Ramos (cell line): ENCODE measurements around the gene SLC25A21.

Experiments used
- in situ Hi-C: fragments of 300-500 bp; cut with MboI; formaldehyde crosslinking; loops from one replicate; pipeline ENCODE4 v1.14.3; 2022; ENCODE audit warnings: low sequenced_read_pairs; ENCODE audit not compliant: unreplicated experiment

The SLC25A21 gene

GRCh38 chr14:36951380-36951911, 221.0 kb downstream of the SLC25A21 start:
- in situ Hi-C loops: no loop called here

GRCh38 chr14:36950812-36951211, 221.6 kb downstream of the SLC25A21 start:
- in situ Hi-C loops: no loop called here

DNA sequence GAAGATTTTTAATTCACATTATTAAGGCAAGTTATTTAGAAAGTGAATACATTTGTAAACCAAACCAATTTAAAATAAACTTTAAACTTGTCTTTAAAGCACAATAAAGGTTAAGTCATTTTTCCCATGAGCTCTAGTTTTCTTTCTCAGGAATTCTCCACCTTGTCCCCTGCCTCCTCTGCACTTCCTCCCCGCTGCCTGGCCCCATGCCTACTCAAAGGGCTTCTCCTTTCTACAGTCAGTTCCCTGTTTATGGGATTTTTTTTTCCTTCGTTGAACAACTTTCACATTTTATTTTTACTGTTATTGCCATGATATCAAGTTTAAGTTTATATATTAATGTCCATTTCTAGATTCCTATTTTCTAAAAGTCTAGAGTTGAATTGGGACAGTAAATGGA, 223.0 kb downstream of the SLC25A21 start:
- in situ Hi-C loops: no loop called here

- in situ Hi-C loops: no loop called here
Observed at GRCh38 chr14:36948157-36948859, 224.1 kb downstream of the SLC25A21 start.

GRCh38 chr14:36947362-36947761, 225.0 kb downstream of the SLC25A21 start:
- in situ Hi-C loops: no loop called here

- in situ Hi-C loops: no loop called here
Observed at GRCh38 chr14:36946872-36947271, 225.5 kb downstream of the SLC25A21 start.

DNA sequence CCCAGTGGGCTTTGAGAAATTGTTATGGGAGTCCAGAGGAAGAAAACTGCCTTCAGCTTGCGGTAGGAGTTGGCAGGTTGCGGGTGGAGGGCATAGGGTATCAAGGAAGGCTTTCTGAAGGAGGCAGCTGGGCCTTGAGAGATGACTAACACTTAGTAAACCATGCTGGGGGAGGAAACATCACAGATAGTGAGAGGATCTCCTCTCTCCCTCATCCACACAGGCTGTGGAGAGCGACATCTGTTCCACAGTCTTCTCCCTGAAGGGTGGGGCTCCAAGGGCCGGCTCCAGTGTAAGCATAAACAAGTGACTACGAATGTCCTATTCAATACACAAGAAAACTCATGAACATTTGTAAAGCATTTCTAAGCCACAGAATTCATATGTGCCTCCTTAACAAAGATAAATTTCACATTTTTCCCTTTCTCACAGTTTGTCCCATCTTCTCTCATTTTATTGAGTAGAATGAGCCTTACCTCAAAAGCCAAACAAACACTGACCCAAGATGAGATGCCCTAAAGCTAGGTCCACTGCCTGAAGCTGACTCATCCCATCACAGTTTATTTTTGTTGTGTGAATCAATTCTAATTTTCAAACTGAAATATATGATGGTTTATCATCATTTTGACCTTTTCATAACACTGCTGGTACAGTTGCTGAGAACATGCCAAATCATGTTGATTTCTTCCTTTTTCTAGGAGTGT, 227.9 kb downstream of the SLC25A21 start:
- in situ Hi-C loops: no loop called here

GRCh38 chr14:36942522-36943245, 229.7 kb downstream of the SLC25A21 start:
- in situ Hi-C loops: no loop called here

- in situ Hi-C loops: no loop called here
Observed at GRCh38 chr14:36941783-36942521, 230.5 kb downstream of the SLC25A21 start.

- in situ Hi-C loops: no loop called here
Observed at GRCh38 chr14:36940476-36940875, 231.9 kb downstream of the SLC25A21 start.

- in situ Hi-C loops: no loop called here
Observed at GRCh38 chr14:36939265-36939664, 233.1 kb downstream of the SLC25A21 start.

DNA sequence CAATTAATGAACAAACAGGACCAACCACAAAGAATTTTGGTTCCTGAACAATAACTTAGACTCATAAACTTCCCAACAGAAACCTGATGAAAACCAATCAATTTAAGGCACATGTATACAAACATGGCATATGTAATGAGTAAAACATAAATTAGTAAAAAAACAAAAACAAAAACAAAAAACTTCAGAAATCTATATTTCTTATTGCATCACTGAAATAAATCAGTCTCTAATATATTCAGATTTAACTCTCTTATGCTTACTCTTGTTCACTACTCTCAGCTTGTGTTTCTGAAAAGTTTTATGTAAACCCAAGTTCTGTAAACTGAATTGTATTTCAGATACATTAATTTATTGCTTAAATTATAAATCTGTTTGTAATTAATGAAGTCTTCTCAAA, 233.7 kb downstream of the SLC25A21 start:
- in situ Hi-C loops: no loop called here

DNA sequence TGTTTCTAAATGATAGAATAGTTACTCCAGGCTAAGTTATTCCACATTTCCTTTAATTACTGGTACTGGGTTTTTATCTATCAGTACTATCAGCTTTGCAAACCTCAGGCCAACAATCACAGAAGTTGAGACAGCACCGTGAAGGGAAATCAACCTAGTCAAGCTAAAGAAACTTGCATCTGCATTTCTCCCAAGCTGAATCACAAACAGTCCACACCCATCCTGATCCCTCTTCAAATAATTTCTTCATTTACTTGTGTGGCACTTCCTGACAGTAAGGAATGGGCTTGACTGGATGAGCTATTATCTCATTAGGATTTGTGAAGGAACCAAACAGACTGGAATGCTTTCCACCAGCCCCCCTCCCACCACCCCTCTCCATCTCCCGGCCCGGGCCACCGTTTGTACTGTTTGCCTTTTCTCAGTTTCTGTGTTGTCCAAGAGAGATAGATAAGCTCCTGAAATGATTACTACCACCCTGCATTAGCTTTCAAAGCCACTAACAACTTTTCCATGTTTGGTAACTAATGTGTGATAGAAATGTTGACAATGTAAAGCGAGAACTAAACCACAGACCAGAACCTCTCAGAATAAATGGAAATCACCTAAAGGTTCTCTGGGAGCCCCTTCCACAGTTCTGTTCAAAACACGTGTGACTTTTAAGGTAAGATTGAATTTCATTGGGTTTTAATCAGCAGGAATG, 236.3 kb downstream of the SLC25A21 start:
- in situ Hi-C loops: no loop called here

DNA sequence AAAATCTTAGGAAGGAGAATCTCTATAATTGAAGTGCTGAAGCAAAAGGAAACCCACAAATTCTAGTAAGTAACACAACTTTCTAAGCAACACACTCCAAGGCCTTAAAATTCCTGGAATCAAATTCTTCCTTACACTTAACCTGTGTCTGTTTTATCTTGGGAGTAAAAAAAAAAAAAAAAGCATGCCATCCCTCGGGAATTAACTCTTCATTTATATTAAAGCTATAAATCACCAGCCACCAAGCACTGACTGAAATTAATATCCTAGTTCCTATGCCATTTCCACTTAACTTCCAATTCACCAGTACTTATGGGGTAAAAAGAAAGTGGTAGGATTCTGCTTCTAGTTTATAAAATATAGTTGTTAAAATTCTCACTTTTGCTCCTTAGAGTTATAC, 238.1 kb downstream of the SLC25A21 start:
- in situ Hi-C loops: no loop called here

DNA sequence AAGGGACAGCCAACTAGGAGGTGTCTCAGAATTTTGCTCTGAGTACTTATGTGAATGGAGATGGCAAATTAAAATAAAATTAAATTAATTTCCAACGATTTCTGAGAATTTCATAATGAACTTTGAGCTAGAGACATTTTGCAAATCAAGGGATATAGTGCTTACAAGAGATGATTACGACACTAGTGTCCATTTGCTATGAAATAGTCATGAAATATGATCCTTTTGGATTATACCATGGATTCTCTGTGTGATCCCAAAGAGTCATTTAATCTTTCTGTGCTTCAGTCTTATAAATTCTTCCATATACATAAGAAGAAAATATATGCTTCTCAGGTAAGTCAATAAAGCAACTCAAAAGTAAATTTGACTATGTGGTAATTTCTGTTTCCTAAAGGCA, 240.6 kb downstream of the SLC25A21 start:
- in situ Hi-C loops: no loop called here

GRCh38 chr14:36928432-36928831, 244.0 kb downstream of the SLC25A21 start:
- in situ Hi-C loops: no loop called here

GRCh38 chr14:36925094-36925493, 247.3 kb downstream of the SLC25A21 start:
- in situ Hi-C loops: no loop called here

GRCh38 chr14:36916668-36917067, 255.7 kb downstream of the SLC25A21 start:
- in situ Hi-C loops: no loop called here

DNA sequence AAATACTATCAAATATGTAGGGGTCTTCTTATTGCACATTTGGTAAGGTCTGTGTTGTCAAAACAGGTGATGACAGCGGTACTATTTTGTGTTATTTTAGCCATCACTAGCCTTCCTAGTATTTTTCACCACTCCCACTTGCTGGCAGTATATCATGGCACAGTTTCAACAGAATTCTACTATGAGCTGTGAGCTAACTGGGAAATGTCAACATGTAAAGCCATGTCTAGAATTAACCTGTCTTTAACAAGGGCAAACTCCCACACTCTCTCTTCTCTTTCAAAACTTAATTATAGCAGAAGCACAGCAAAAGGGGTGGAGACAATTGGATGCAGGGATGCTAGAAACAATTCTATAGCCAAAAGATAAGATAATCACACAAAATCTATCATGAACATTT, 257.3 kb downstream of the SLC25A21 start:
- in situ Hi-C loops: no loop called here

- in situ Hi-C loops: no loop called here
Observed at GRCh38 chr14:36910578-36910977, 261.8 kb downstream of the SLC25A21 start.
